OCI-LY3 (cell line): ENCODE measurements around the gene PRKCE.

Experiments
- EZH2phosphoT487 ChIP-seq: fragments of 200-600 bp; shearing (Covaris generic); IDR thresholded peaks from 2 replicates; pipeline ENCODE4 v1.6.1; 2018; ENCODE audit warnings: antibody characterized with exemption, mixed run types, low read depth
- TF ChIP-seq, protein P1 (sequence below): fragments of 200-600, 300-600 bp; sonication (generic); IDR thresholded peaks from 2 replicates; pipeline ENCODE4 v1.5.1; 2014; ENCODE audit warnings: antibody characterized with exemption, low read length, low read depth

- TF ChIP-seq, protein P1, sequence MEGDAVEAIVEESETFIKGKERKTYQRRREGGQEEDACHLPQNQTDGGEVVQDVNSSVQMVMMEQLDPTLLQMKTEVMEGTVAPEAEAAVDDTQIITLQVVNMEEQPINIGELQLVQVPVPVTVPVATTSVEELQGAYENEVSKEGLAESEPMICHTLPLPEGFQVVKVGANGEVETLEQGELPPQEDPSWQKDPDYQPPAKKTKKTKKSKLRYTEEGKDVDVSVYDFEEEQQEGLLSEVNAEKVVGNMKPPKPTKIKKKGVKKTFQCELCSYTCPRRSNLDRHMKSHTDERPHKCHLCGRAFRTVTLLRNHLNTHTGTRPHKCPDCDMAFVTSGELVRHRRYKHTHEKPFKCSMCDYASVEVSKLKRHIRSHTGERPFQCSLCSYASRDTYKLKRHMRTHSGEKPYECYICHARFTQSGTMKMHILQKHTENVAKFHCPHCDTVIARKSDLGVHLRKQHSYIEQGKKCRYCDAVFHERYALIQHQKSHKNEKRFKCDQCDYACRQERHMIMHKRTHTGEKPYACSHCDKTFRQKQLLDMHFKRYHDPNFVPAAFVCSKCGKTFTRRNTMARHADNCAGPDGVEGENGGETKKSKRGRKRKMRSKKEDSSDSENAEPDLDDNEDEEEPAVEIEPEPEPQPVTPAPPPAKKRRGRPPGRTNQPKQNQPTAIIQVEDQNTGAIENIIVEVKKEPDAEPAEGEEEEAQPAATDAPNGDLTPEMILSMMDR, result no peak
- TF ChIP-seq EZH2phosphoT487, result no peak
These were observed 528.7 kb downstream of the PRKCE start for GRCh38 chr2:46180189-46180588.
